C4-2B (cell line): ENCODE data around the gene UBR1.

Experiments used
- ZFX ChIP-seq: fragments of 450-650 bp; IDR thresholded peaks from 2 replicates; pipeline ENCODE4 v1.6.1; 2017
- TF ChIP-seq, protein P1 (sequence below): fragments of 450-650 bp; conservative IDR thresholded peaks from 2 replicates; pipeline ENCODE4 v1.5.1; 2017; ENCODE audit warnings: mild to moderate bottlenecking

- TF ChIP-seq, protein P1, sequence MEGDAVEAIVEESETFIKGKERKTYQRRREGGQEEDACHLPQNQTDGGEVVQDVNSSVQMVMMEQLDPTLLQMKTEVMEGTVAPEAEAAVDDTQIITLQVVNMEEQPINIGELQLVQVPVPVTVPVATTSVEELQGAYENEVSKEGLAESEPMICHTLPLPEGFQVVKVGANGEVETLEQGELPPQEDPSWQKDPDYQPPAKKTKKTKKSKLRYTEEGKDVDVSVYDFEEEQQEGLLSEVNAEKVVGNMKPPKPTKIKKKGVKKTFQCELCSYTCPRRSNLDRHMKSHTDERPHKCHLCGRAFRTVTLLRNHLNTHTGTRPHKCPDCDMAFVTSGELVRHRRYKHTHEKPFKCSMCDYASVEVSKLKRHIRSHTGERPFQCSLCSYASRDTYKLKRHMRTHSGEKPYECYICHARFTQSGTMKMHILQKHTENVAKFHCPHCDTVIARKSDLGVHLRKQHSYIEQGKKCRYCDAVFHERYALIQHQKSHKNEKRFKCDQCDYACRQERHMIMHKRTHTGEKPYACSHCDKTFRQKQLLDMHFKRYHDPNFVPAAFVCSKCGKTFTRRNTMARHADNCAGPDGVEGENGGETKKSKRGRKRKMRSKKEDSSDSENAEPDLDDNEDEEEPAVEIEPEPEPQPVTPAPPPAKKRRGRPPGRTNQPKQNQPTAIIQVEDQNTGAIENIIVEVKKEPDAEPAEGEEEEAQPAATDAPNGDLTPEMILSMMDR, result no peak
- TF ChIP-seq ZFX, result no peak
Observed at GRCh38 chr15:43095243-43095642, 10.6 kb downstream of the UBR1 start.
